Measurements from ENCODE around the gene ENKD1.

Gene ENKD1

GRCh38 chr16:67661886-67662652, 4.5 kb downstream of the ENKD1 start:
- DNase-seq = no peak

- DNase-seq = peak in 1 of 2 donors; percentile 28
Observed at GRCh38 chr16:67661101-67661761, 5.3 kb downstream of the ENKD1 start.

GRCh38 chr16:67660564-67661028, 6.0 kb downstream of the ENKD1 start, which contains the start of gene PARD6A:
Gene PARD6A (plus strand): TSS chr16:67660960. CDS start chr16:67661039, 79 bp downstream.
- DNase-seq = peak; percentile 85 to 90

- DNase-seq = peak; percentile 77 to 88
Observed at GRCh38 chr16:67659675-67660563, 6.6 kb downstream of the ENKD1 start, which contains the start of gene ACD. Gene ACD (minus strand): TSS chr16:67660260. CDS start chr16:67660220, 40 bp downstream.

GRCh38 chr16:67658849-67659674, 7.5 kb downstream of the ENKD1 start:
- DNase-seq = no peak

- DNase-seq = no peak
Observed at GRCh38 chr16:67657751-67658518, 8.6 kb downstream of the ENKD1 start.

GRCh38 chr16:67657017-67657608, 9.4 kb downstream of the ENKD1 start:
- DNase-seq = no peak

- DNase-seq = no peak
Observed at GRCh38 chr16:67656344-67657016, 10.1 kb downstream of the ENKD1 start.

GRCh38 chr16:67655363-67655762, 11.2 kb downstream of the ENKD1 start:
- no peak for DNase-seq

- DNase-seq = no peak
Observed at GRCh38 chr16:67654403-67654911, 12.1 kb downstream of the ENKD1 start.

GRCh38 chr16:67653789-67654402, 12.7 kb downstream of the ENKD1 start:
- no peak for DNase-seq

GRCh38 chr16:67653128-67653788, 13.3 kb downstream of the ENKD1 start:
- DNase-seq = no peak

GRCh38 chr16:67652578-67653127, 13.9 kb downstream of the ENKD1 start:
- DNase-seq = no peak

GRCh38 chr16:67651847-67652246, 14.7 kb downstream of the ENKD1 start:
- DNase-seq = no peak

- DNase-seq = no peak
Observed at GRCh38 chr16:67651039-67651438, 15.5 kb downstream of the ENKD1 start.

GRCh38 chr16:67650023-67650422, 16.5 kb downstream of the ENKD1 start:
- no peak for DNase-seq

GRCh38 chr16:67649494-67649931, 17.0 kb downstream of the ENKD1 start:
- no peak for DNase-seq

GRCh38 chr16:67648764-67649407, 17.7 kb downstream of the ENKD1 start:
- no peak for DNase-seq

Data from bone marrow (tissue), 2 donors.